NCI-H2227 treated with DMSO at 0.1 percent for 48 hours (cell line): ENCODE measurements around the gene TMEM25.

ENCODE experiments used
- DNase-seq: peaks from one replicate; lab custom pipeline; 2025; lab: John Stamatoyannopoulos, UW

The TMEM25 gene

DNA sequence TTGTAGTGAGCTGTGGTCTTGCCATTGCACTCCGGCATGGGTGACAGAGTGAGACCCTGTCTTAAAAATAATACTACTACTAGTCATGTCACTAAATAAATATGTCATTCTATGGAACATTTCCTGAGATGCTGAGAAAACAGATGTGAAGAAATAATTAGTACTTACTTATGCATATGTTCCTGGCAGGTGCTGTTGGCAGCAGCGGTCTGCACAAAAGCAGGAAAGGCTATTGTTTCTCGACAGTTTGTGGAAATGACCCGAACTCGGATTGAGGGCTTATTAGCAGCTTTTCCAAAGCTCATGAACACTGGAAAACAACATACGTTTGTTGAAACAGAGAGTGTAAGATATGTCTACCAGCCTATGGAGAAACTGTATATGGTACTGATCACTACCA is 50.1 kb downstream of the TMEM25 start:
- DNase-seq, result no peak
